ENCODE data around the gene GTPBP2. TPM values are rescaled to one million over a fixed set of nuclear protein-coding genes. Genes with fewer than 3 reads are reported as not detected.
"Not testable (repeated sequence)": the region's sequence is repeated elsewhere in the genome, so short reads cannot be mapped to it uniquely, and the experiment has no call there.

The GTPBP2 gene
- total RNA-seq, 1 experiment from 2014 or later: 72.2 TPM

DNA sequence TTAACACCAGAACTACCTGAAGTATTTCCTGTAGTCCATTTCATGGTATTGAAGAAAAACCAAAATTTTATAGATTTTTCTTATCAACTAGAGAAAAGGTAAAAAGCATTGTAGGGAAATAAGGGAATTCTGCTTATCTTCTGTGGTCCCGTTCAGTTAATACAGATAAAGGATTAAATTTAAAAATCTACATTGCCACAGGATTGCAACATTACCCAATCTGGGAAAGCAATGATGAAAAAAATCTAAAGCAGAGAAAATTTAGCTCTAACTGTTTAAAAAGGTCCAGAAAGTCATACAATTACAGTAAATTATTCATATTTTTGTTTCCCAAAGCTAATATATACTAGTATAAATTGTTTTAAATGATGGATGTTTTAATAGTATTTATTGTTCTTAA is 35.1 kb downstream of the GTPBP2 start:
- H3T11ph ChIP-seq (ENCODE audit: low read length): no peak overlapping the region
- H3K4me2 ChIP-seq (ENCODE audit: insufficient read depth, insufficient read length, low read length): no peak overlapping the region
- H3K79me1 ChIP-seq (ENCODE audit: insufficient read depth, low read depth, low read length, poor library complexity, severe bottlenecking): no peaks in the 10 kb centered on the region
- H4K20me1 ChIP-seq (ENCODE audit: control insufficient read depth, insufficient read depth, insufficient read length): no peaks in the 10 kb centered on the region
- no peak overlapping the region for H2BK15ac ChIP-seq (ENCODE audit: low read depth, low read length)
- no peak overlapping the region for H2AK5ac ChIP-seq (ENCODE audit: insufficient read length, low read length)
- no peaks in the 10 kb centered on the region for H3K4me1 ChIP-seq (ENCODE audit: insufficient read depth, low read length)
- no peak overlapping the region for H4K5ac ChIP-seq (ENCODE audit: insufficient read length, low read depth, low read length)
- no peak overlapping the region for H3K27ac Mint-ChIP-seq
- no peak for DNase-seq
- no peak overlapping the region for H3K9ac ChIP-seq (ENCODE audit: extremely low read depth, insufficient read length, low read length)
- H3K79me2 ChIP-seq (ENCODE audit: insufficient read depth, low read length): no peaks in the 10 kb centered on the region
- H4K8ac ChIP-seq (replicated peaks; ENCODE audit: insufficient read length, low read depth, low read length): no peak overlapping the region
- H2BK20ac ChIP-seq (ENCODE audit: low read depth, low read length, poor library complexity, severe bottlenecking): no peak overlapping the region
- H2AFZ ChIP-seq (ENCODE audit: low read length): no peak overlapping the region
- H2BK120ac ChIP-seq (ENCODE audit: low read depth, low read length, poor library complexity, severe bottlenecking): no peak overlapping the region
- H3K4ac ChIP-seq (ENCODE audit: low read depth, low read length): no peak overlapping the region
- H3K9me3 ChIP-seq (ENCODE audit: control insufficient read depth, low read depth, low read length): no peaks in the 10 kb centered on the region
- no peak overlapping the region for H3K4me3 Mint-ChIP-seq
- no peaks in the 10 kb centered on the region for H3K4me1 Mint-ChIP-seq
- no peak overlapping the region for H3K27ac ChIP-seq (ENCODE audit: insufficient read length, low read depth, low read length)
- H3K18ac ChIP-seq (ENCODE audit: insufficient read length, low read depth, low read length): no peak overlapping the region
- H3K27me3 Mint-ChIP-seq (ENCODE audit: low read depth): no peaks in the 10 kb centered on the region
- H3K23me2 ChIP-seq (ENCODE audit: insufficient read length, low read depth, low read length, poor library complexity, severe bottlenecking): no peaks in the 10 kb centered on the region
- peaks cover 0 to 30% (median 18%) of the 10 kb centered on the region in 3 experiments; a peak in 4 of 7 replicates for H3K36me3 Mint-ChIP-seq (ENCODE audit: insufficient read depth in 1 of 3, low read depth in 3 of 3)
- H3K9me3 Mint-ChIP-seq: no peaks in the 10 kb centered on the region
- no peak overlapping the region for H3K14ac ChIP-seq (ENCODE audit: insufficient read depth, low read length)
- no peak overlapping the region for H3K56ac ChIP-seq (ENCODE audit: insufficient read length, low read depth, low read length)
- H3K27me3 ChIP-seq (ENCODE audit: insufficient read depth, low read length): no peaks in the 10 kb centered on the region
- WGBS (ENCODE audit: extremely low coverage, insufficient read length, low lambda C conversion rate): no CpG with 5 or more reads among the region's 1 CpG
- H3K23ac ChIP-seq (ENCODE audit: insufficient read length, low read depth, low read length): no peak overlapping the region
- TF ChIP-seq, protein P1, sequence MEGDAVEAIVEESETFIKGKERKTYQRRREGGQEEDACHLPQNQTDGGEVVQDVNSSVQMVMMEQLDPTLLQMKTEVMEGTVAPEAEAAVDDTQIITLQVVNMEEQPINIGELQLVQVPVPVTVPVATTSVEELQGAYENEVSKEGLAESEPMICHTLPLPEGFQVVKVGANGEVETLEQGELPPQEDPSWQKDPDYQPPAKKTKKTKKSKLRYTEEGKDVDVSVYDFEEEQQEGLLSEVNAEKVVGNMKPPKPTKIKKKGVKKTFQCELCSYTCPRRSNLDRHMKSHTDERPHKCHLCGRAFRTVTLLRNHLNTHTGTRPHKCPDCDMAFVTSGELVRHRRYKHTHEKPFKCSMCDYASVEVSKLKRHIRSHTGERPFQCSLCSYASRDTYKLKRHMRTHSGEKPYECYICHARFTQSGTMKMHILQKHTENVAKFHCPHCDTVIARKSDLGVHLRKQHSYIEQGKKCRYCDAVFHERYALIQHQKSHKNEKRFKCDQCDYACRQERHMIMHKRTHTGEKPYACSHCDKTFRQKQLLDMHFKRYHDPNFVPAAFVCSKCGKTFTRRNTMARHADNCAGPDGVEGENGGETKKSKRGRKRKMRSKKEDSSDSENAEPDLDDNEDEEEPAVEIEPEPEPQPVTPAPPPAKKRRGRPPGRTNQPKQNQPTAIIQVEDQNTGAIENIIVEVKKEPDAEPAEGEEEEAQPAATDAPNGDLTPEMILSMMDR (conservative IDR thresholded peaks at IDR 0.05): no peak
- H4K91ac ChIP-seq (ENCODE audit: insufficient read length, low read depth, low read length): no peak overlapping the region
- H2BK12ac ChIP-seq (ENCODE audit: insufficient read length, low read depth, low read length): no peak overlapping the region
- H2BK5ac ChIP-seq (ENCODE audit: insufficient read length, low read length): no peak overlapping the region

GRCh38 chr6:43589564-43589963 is 39.5 kb downstream of the GTPBP2 start:
- not testable (repeated sequence) for H3K9me3 Mint-ChIP-seq; H2BK5ac ChIP-seq (ENCODE audit: insufficient read length, low read length); H3K4me1 Mint-ChIP-seq; H3K4me2 ChIP-seq (ENCODE audit: insufficient read depth, insufficient read length, low read length); DNase-seq; H2AFZ ChIP-seq (ENCODE audit: low read length); H3K79me1 ChIP-seq (ENCODE audit: insufficient read depth, low read depth, low read length, poor library complexity, severe bottlenecking); H3K4ac ChIP-seq (ENCODE audit: low read depth, low read length); H2BK12ac ChIP-seq (ENCODE audit: insufficient read length, low read depth, low read length); H3K79me2 ChIP-seq (ENCODE audit: insufficient read depth, low read length); H3K4me3 Mint-ChIP-seq; H2BK120ac ChIP-seq (ENCODE audit: low read depth, low read length, poor library complexity, severe bottlenecking); H3K27me3 Mint-ChIP-seq (ENCODE audit: low read depth); H4K91ac ChIP-seq (ENCODE audit: insufficient read length, low read depth, low read length); H3T11ph ChIP-seq (ENCODE audit: low read length); H3K9ac ChIP-seq (ENCODE audit: extremely low read depth, insufficient read length, low read length); H3K23me2 ChIP-seq (ENCODE audit: insufficient read length, low read depth, low read length, poor library complexity, severe bottlenecking); H4K8ac ChIP-seq (replicated peaks; ENCODE audit: insufficient read length, low read depth, low read length); H3K27ac Mint-ChIP-seq; H3K23ac ChIP-seq (ENCODE audit: insufficient read length, low read depth, low read length); H3K14ac ChIP-seq (ENCODE audit: insufficient read depth, low read length); H3K18ac ChIP-seq (ENCODE audit: insufficient read length, low read depth, low read length); H4K5ac ChIP-seq (ENCODE audit: insufficient read length, low read depth, low read length); H4K20me1 ChIP-seq (ENCODE audit: control insufficient read depth, insufficient read depth, insufficient read length); H2BK15ac ChIP-seq (ENCODE audit: low read depth, low read length); H3K4me1 ChIP-seq (ENCODE audit: insufficient read depth, low read length); H2AK5ac ChIP-seq (ENCODE audit: insufficient read length, low read length); H3K56ac ChIP-seq (ENCODE audit: insufficient read length, low read depth, low read length); H3K27ac ChIP-seq (ENCODE audit: insufficient read length, low read depth, low read length); H2BK20ac ChIP-seq (ENCODE audit: low read depth, low read length, poor library complexity, severe bottlenecking); H3K9me3 ChIP-seq (ENCODE audit: control insufficient read depth, low read depth, low read length); H3K27me3 ChIP-seq (ENCODE audit: insufficient read depth, low read length)
- WGBS (ENCODE audit: extremely low coverage, insufficient read length, low lambda C conversion rate): no CpG with 5 or more reads among the region's 1 CpG
- peaks cover 0 to 57% (median 29%) of the 10 kb centered on the region in 3 experiments; a peak in 5 of 7 replicates for H3K36me3 Mint-ChIP-seq (ENCODE audit: insufficient read depth in 1 of 3, low read depth in 3 of 3)
